Measurements from ENCODE around the gene TFCP2L1.

Gene TFCP2L1

GRCh38 chr2:121294881-121295840, 10.2 kb upstream of the TFCP2L1 start:
- no peak for TF ChIP-seq CTCF (conservative IDR thresholded peaks at IDR 0.05; ENCODE audit: low read depth, low read length)
- no peak overlapping the region for H3K4me3 ChIP-seq (ENCODE audit: low read length)
- no peak for DNase-seq (ENCODE audit: low read depth)

GRCh38 chr2:121293450-121294325, 8.7 kb upstream of the TFCP2L1 start:
- no peak for TF ChIP-seq CTCF (conservative IDR thresholded peaks at IDR 0.05; ENCODE audit: low read depth, low read length)
- no peak for DNase-seq (ENCODE audit: low read depth)
- no peak overlapping the region for H3K4me3 ChIP-seq (ENCODE audit: low read length)

- no peak for TF ChIP-seq CTCF (conservative IDR thresholded peaks at IDR 0.05; ENCODE audit: low read depth, low read length)
- no peak for DNase-seq (ENCODE audit: low read depth)
- no peak overlapping the region for H3K4me3 ChIP-seq (ENCODE audit: low read length)
Measured at GRCh38 chr2:121291251-121291580, 6.2 kb upstream of the TFCP2L1 start.

GRCh38 chr2:121289271-121289670, 4.3 kb upstream of the TFCP2L1 start:
- TF ChIP-seq CTCF (conservative IDR thresholded peaks at IDR 0.05; ENCODE audit: low read depth, low read length) = no peak

GRCh38 chr2:121288454-121289231, 3.6 kb upstream of the TFCP2L1 start:
- no peak for TF ChIP-seq CTCF (conservative IDR thresholded peaks at IDR 0.05; ENCODE audit: low read depth, low read length)
- DNase-seq (ENCODE audit: low read depth) = no peak
- H3K4me3 ChIP-seq (ENCODE audit: low read length) = no peak overlapping the region

More at GRCh38 chr2:121289271-121289670, 4.3 kb upstream of the TFCP2L1 start:
- no peak overlapping the region for H3K4me3 ChIP-seq (ENCODE audit: low read length)
- DNase-seq (ENCODE audit: low read depth) = no peak

GRCh38 chr2:121287956-121288355, 3.0 kb upstream of the TFCP2L1 start:
- DNase-seq (ENCODE audit: low read depth) = no peak
- no peak for TF ChIP-seq CTCF (conservative IDR thresholded peaks at IDR 0.05; ENCODE audit: low read depth, low read length)
- H3K4me3 ChIP-seq (ENCODE audit: low read length) = no peak overlapping the region

Data from retinal pigment epithelial cell (primary cell).